Ectodermal cell (in vitro differentiated cells): Measurements from ENCODE around the gene CCDC102B.

Experiments
- H3K27ac ChIP-seq: 2 replicates; pipeline ENCODE4 v1.7.0; 2013; ENCODE audit warnings: mild to moderate bottlenecking, low read depth, low read length; ENCODE audit not compliant: insufficient read depth, poor library complexity, severe bottlenecking
- H3K27me3 ChIP-seq: 2 replicates; pipeline ENCODE4 v1.7.0; 2013; ENCODE audit warnings: mild to moderate bottlenecking, low read length; ENCODE audit not compliant: insufficient read depth, control insufficient read depth, poor library complexity, severe bottlenecking
- H3K36me3 ChIP-seq: one replicate; pipeline ENCODE4 v1.7.0; 2013; ENCODE audit warnings: low read length; ENCODE audit not compliant: control insufficient read depth, insufficient read depth
- H3K4me1 ChIP-seq: one replicate; pipeline ENCODE4 v1.7.0; 2013; ENCODE audit warnings: low read length; ENCODE audit not compliant: control insufficient read depth, insufficient read depth
- H3K4me3 ChIP-seq: 2 replicates; pipeline ENCODE4 v1.7.0; 2013; ENCODE audit warnings: low read depth, low read length, control low read depth; ENCODE audit not compliant: insufficient read depth
- H3K9me3 ChIP-seq: 2 replicates; pipeline ENCODE4 v1.7.0; 2013; ENCODE audit warnings: mild to moderate bottlenecking, low read length, moderate library complexity; ENCODE audit not compliant: control insufficient read depth
- WGBS, 2 experiments: methylation state at CpG; one replicate each; pipeline ENCODE4 v1.1.7; 2013; ENCODE audit warnings: missing lambda C conversion rate in 2 of 2; 5-methylcytosine and 5-hydroxymethylcytosine counted together

The CCDC102B gene

DNA sequence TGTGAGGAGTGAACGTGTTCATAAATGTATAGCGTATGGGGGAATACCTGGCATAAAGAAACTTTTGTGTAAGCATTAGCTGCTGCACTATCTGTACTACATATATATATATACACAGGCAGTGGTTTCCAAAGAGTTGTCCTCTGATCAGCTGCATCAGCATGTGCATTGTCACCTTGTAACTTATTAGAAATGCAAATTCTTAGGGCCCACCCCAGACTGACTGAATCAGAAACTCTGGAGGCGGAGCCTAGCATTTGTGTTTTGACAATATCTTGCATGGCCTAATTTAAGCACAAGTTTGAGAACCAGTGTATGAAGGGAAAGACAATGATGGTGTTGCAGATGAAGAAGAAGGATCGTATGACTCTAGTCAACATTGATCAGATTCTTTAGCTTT, 299.5 kb downstream of the CCDC102B start:
- WGBS, 2 experiments = 90 to 98% methylated on average over 2 of the region's 4 CpGs
- H3K36me3 ChIP-seq = no peaks in the 10 kb centered on the region
- H3K4me1 ChIP-seq = no peaks in the 10 kb centered on the region
- no peak overlapping the region for H3K27ac ChIP-seq
- H3K27me3 ChIP-seq = no peaks in the 10 kb centered on the region
- no peak overlapping the region for H3K4me3 ChIP-seq
- H3K9me3 ChIP-seq = peaks cover 3% of the 10 kb centered on the region

- Histone ChIP-seq H3K9me3 (peaks cover 3% of the 10 kb centered on the region), H3K27ac (no peak overlapping the region), H3K4me3 (no peak overlapping the region), H3K36me3 (no peaks in the 10 kb centered on the region), H3K4me1 (no peaks in the 10 kb centered on the region), H3K27me3 (no peaks in the 10 kb centered on the region)
- 87 to 90% methylated on average over 1 of the region's 1 CpG for WGBS, 2 experiments
These were observed 305.1 kb downstream of the CCDC102B start for GRCh38 chr18:69102959-69103358.
